Measurements from ENCODE around the gene TRIML2. TPM values are rescaled to one million over a fixed set of nuclear protein-coding genes. Genes with fewer than 3 reads are reported as not detected.
"Not testable (repeated sequence)": the region's sequence is repeated elsewhere in the genome, so short reads cannot be mapped to it uniquely, and the experiment has no call there.

TRIML2 gene
- polyA plus RNA-seq, 1 donor from 2014 or later, result not detected

- Histone ChIP-seq H3K4me3 (ENCODE audit: low read length) (no peak overlapping the region), H3K9ac (ENCODE audit: low read length) (no peak overlapping the region), H3K36me3 (ENCODE audit: insufficient read depth, low read length) (no peaks in the 10 kb centered on the region), H3K9me3 (ENCODE audit: low read length) (no peaks in the 10 kb centered on the region), H2AFZ (ENCODE audit: low read depth, low read length) (no peak overlapping the region), H4K20me1 (ENCODE audit: insufficient read depth) (no peaks in the 10 kb centered on the region), H3K27ac (ENCODE audit: low read length) (no peak overlapping the region), H3K4me2 (ENCODE audit: low read length) (no peak overlapping the region), H3K9me2 (ENCODE audit: insufficient read depth, low read length) (no peaks in the 10 kb centered on the region), H3F3A (ENCODE audit: insufficient read depth, low read length, poor library complexity, severe bottlenecking) (no peaks in the 10 kb centered on the region), H3K27me3 (ENCODE audit: insufficient read depth, low read depth, low read length) (no peaks in the 10 kb centered on the region), H3K79me2 (replicated peaks; ENCODE audit: insufficient read depth, low read length) (no peaks in the 10 kb centered on the region)
- TF ChIP-seq EP300 (conservative IDR thresholded peaks at IDR 0.05; ENCODE audit: poor library complexity, severe bottlenecking) (no peak), SMC3 (conservative IDR thresholded peaks at IDR 0.05; ENCODE audit: poor library complexity) (no peak), MXI1 (conservative IDR thresholded peaks at IDR 0.05; ENCODE audit: poor library complexity, severe bottlenecking) (no peak), RAD21 (conservative IDR thresholded peaks at IDR 0.05) (no peak), EZH2 (IDR thresholded peaks at IDR 0.05; ENCODE audit: borderline replicate concordance, insufficient read depth, low read length, poor library complexity, severe bottlenecking) (no peak)
- TF ChIP-seq, protein P1, sequence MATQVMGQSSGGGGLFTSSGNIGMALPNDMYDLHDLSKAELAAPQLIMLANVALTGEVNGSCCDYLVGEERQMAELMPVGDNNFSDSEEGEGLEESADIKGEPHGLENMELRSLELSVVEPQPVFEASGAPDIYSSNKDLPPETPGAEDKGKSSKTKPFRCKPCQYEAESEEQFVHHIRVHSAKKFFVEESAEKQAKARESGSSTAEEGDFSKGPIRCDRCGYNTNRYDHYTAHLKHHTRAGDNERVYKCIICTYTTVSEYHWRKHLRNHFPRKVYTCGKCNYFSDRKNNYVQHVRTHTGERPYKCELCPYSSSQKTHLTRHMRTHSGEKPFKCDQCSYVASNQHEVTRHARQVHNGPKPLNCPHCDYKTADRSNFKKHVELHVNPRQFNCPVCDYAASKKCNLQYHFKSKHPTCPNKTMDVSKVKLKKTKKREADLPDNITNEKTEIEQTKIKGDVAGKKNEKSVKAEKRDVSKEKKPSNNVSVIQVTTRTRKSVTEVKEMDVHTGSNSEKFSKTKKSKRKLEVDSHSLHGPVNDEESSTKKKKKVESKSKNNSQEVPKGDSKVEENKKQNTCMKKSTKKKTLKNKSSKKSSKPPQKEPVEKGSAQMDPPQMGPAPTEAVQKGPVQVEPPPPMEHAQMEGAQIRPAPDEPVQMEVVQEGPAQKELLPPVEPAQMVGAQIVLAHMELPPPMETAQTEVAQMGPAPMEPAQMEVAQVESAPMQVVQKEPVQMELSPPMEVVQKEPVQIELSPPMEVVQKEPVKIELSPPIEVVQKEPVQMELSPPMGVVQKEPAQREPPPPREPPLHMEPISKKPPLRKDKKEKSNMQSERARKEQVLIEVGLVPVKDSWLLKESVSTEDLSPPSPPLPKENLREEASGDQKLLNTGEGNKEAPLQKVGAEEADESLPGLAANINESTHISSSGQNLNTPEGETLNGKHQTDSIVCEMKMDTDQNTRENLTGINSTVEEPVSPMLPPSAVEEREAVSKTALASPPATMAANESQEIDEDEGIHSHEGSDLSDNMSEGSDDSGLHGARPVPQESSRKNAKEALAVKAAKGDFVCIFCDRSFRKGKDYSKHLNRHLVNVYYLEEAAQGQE (IDR thresholded peaks at IDR 0.05; ENCODE audit: borderline replicate concordance), result no peak
- TF ChIP-seq, protein P2, sequence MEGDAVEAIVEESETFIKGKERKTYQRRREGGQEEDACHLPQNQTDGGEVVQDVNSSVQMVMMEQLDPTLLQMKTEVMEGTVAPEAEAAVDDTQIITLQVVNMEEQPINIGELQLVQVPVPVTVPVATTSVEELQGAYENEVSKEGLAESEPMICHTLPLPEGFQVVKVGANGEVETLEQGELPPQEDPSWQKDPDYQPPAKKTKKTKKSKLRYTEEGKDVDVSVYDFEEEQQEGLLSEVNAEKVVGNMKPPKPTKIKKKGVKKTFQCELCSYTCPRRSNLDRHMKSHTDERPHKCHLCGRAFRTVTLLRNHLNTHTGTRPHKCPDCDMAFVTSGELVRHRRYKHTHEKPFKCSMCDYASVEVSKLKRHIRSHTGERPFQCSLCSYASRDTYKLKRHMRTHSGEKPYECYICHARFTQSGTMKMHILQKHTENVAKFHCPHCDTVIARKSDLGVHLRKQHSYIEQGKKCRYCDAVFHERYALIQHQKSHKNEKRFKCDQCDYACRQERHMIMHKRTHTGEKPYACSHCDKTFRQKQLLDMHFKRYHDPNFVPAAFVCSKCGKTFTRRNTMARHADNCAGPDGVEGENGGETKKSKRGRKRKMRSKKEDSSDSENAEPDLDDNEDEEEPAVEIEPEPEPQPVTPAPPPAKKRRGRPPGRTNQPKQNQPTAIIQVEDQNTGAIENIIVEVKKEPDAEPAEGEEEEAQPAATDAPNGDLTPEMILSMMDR (IDR thresholded peaks at IDR 0.05; ENCODE audit: poor library complexity, severe bottlenecking), result no peak
Observed at GRCh38 chr4:188053302-188053701, 56.1 kb downstream of the TRIML2 start.

DNA sequence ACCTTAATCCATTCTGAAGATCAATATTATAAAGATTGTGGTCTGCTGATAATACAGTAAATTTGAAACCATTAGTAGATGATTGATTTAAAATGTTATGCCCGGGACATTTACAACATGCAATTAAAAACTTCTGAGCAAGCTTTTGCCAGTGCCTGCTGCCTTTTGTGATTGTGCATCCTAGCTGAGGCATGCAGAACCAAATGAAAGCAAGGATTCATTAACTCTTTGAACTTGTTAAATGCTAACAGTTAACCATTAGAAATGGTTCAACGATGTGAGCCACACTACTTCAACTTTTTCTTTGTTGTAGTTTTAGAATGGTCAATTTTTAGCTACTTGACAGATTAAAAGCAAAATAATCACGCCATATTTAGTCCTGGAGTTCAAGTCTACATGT is 62.7 kb downstream of the TRIML2 start:
- H3K79me2 ChIP-seq (replicated peaks; ENCODE audit: insufficient read depth, low read length), result no peaks in the 10 kb centered on the region
- H3K36me3 ChIP-seq (ENCODE audit: insufficient read depth, low read length), result no peaks in the 10 kb centered on the region
- H3K9me3 ChIP-seq (ENCODE audit: low read length), result no peaks in the 10 kb centered on the region
- no peak overlapping the region for H3K9ac ChIP-seq (ENCODE audit: low read length)
- H3K4me3 ChIP-seq (ENCODE audit: low read length), result no peak overlapping the region
- H3F3A ChIP-seq (ENCODE audit: insufficient read depth, low read length, poor library complexity, severe bottlenecking), result no peaks in the 10 kb centered on the region
- H3K27ac ChIP-seq (ENCODE audit: low read length), result no peak overlapping the region
- H4K20me1 ChIP-seq (ENCODE audit: insufficient read depth), result no peaks in the 10 kb centered on the region
- no peak overlapping the region for H3K4me2 ChIP-seq (ENCODE audit: low read length)
- H3K27me3 ChIP-seq (ENCODE audit: insufficient read depth, low read depth, low read length), result no peaks in the 10 kb centered on the region
- TF ChIP-seq SMC3 (conservative IDR thresholded peaks at IDR 0.05; ENCODE audit: poor library complexity) (no peak), TAF1 (IDR thresholded peaks at IDR 0.05; ENCODE audit: low read depth) (no peak), MXI1 (conservative IDR thresholded peaks at IDR 0.05; ENCODE audit: poor library complexity, severe bottlenecking) (no peak), EP300 (conservative IDR thresholded peaks at IDR 0.05; ENCODE audit: poor library complexity, severe bottlenecking) (no peak), RAD21 (conservative IDR thresholded peaks at IDR 0.05) (no peak), POLR2AphosphoS5 (IDR thresholded peaks at IDR 0.05) (no peak), EZH2 (IDR thresholded peaks at IDR 0.05; ENCODE audit: borderline replicate concordance, insufficient read depth, low read length, poor library complexity, severe bottlenecking) (no peak)
- TF ChIP-seq, protein P1 (IDR thresholded peaks at IDR 0.05; ENCODE audit: borderline replicate concordance), result no peak
- TF ChIP-seq, protein P2 (IDR thresholded peaks at IDR 0.05; ENCODE audit: poor library complexity, severe bottlenecking), result no peak
- H2AFZ ChIP-seq (ENCODE audit: low read depth, low read length), result no peak overlapping the region
- H3K9me2 ChIP-seq (ENCODE audit: insufficient read depth, low read length), result no peaks in the 10 kb centered on the region

DNA sequence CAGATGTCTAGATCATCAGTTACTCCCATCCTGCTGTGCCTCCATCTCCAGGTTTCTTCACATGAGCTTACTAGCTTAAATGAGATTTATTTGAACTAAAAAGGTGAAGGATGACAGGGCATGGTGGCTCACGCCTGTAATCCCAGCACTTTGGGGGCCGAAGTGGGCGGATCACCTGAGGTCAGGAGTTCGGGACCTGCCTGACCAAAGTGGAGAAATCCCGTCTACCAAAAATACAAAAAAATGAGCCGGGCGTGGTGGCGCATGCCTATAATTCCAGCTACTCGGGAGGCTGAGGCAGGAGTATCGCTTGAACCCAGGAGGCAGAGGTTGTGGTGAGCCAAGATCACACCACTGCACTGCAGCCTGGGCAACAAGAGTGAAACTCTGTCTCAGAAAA is 63.9 kb downstream of the TRIML2 start:
- not testable (repeated sequence) for H3K27me3 ChIP-seq (ENCODE audit: insufficient read depth, low read depth, low read length); H3K4me2 ChIP-seq (ENCODE audit: low read length); H3K9me2 ChIP-seq (ENCODE audit: insufficient read depth, low read length); H3K4me3 ChIP-seq (ENCODE audit: low read length); H3K9ac ChIP-seq (ENCODE audit: low read length); H3K79me2 ChIP-seq (replicated peaks; ENCODE audit: insufficient read depth, low read length); H3K36me3 ChIP-seq (ENCODE audit: insufficient read depth, low read length); H4K20me1 ChIP-seq (ENCODE audit: insufficient read depth); H2AFZ ChIP-seq (ENCODE audit: low read depth, low read length); H3F3A ChIP-seq (ENCODE audit: insufficient read depth, low read length, poor library complexity, severe bottlenecking); H3K9me3 ChIP-seq (ENCODE audit: low read length); H3K27ac ChIP-seq (ENCODE audit: low read length)

Data from neural cell (in vitro differentiated cells).